H9 (cell line): ENCODE measurements around the gene EVC. TPM values are rescaled to one million over a fixed set of nuclear protein-coding genes. Genes with fewer than 3 reads are reported as not detected.

Experiments used
- DNase-seq: peaks from one replicate; pipeline ENCODE4 v3.0.0-alpha.2; 2017
- H2AFZ ChIP-seq: one replicate; pipeline ENCODE4 v1.6.1; 2013; ENCODE audit warnings: mild to moderate bottlenecking, low read length, control low read depth, moderate library complexity
- H2AK5ac ChIP-seq: 2 replicates; pipeline ENCODE4 v1.6.1; 2013; ENCODE audit warnings: low read length, control low read depth, mixed read lengths; ENCODE audit not compliant: insufficient read length
- H2BK120ac ChIP-seq: one replicate; pipeline ENCODE4 v1.6.1; 2013; ENCODE audit warnings: low read depth, mild to moderate bottlenecking, low read length, control low read depth, inconsistent platforms; ENCODE audit not compliant: poor library complexity, severe bottlenecking
- H2BK12ac ChIP-seq: 2 replicates; pipeline ENCODE4 v1.6.1; 2013; ENCODE audit warnings: low read length, control low read depth, mixed read lengths, low read depth; ENCODE audit not compliant: insufficient read length
- H2BK15ac ChIP-seq: 2 replicates; pipeline ENCODE4 v1.6.1; 2013; ENCODE audit warnings: low read depth, low read length, control low read depth
- H2BK20ac ChIP-seq: one replicate; pipeline ENCODE4 v1.6.1; 2013; ENCODE audit warnings: low read depth, mild to moderate bottlenecking, low read length, control low read depth, inconsistent platforms; ENCODE audit not compliant: poor library complexity, severe bottlenecking
- H2BK5ac ChIP-seq: 2 replicates; pipeline ENCODE4 v1.6.1; 2013; ENCODE audit warnings: low read length, control low read depth, mixed read lengths; ENCODE audit not compliant: insufficient read length
- H3K14ac ChIP-seq: 2 replicates; pipeline ENCODE4 v1.6.1; 2013; ENCODE audit warnings: low read length, control low read depth; ENCODE audit not compliant: insufficient read depth
- H3K18ac ChIP-seq: 2 replicates; pipeline ENCODE4 v1.6.1; 2013; ENCODE audit warnings: low read depth, mild to moderate bottlenecking, mixed read lengths, low read length, control low read depth; ENCODE audit not compliant: insufficient read length
- H3K23ac ChIP-seq: 2 replicates; pipeline ENCODE4 v1.6.1; 2013; ENCODE audit warnings: low read length, control low read depth, mixed read lengths, low read depth; ENCODE audit not compliant: insufficient read length
- H3K23me2 ChIP-seq: 2 replicates; pipeline ENCODE4 v1.6.1; 2013; ENCODE audit warnings: low read depth, mild to moderate bottlenecking, mixed read lengths, low read length, control low read depth; ENCODE audit not compliant: insufficient read length, poor library complexity, severe bottlenecking
- H3K27ac ChIP-seq: 2 replicates; pipeline ENCODE4 v1.5.1; 2013; ENCODE audit warnings: low read length, control low read depth, mixed read lengths, low read depth; ENCODE audit not compliant: insufficient read length
- H3K27me3 ChIP-seq: 2 replicates; pipeline ENCODE4 v1.6.1; 2013; ENCODE audit warnings: low read length, control low read depth, inconsistent platforms; ENCODE audit not compliant: insufficient read depth
- H3K4ac ChIP-seq: 2 replicates; pipeline ENCODE4 v1.6.1; 2013; ENCODE audit warnings: low read depth, mild to moderate bottlenecking, control low read depth, inconsistent platforms, low read length, moderate library complexity
- H3K4me1 ChIP-seq: 2 replicates; pipeline ENCODE4 v1.6.1; 2013; ENCODE audit warnings: low read length, control low read depth, inconsistent platforms; ENCODE audit not compliant: insufficient read depth
- H3K4me2 ChIP-seq: 2 replicates; pipeline ENCODE4 v1.6.1; 2013; ENCODE audit warnings: low read length, control low read depth, mixed read lengths; ENCODE audit not compliant: insufficient read length, insufficient read depth
- H3K56ac ChIP-seq: 2 replicates; pipeline ENCODE4 v1.6.1; 2013; ENCODE audit warnings: low read depth, mild to moderate bottlenecking, mixed read lengths, low read length, control low read depth; ENCODE audit not compliant: insufficient read length
- H3K79me1 ChIP-seq: 2 replicates; pipeline ENCODE4 v1.6.1; 2013; ENCODE audit warnings: low read depth, mild to moderate bottlenecking, moderate library complexity, low read length, control low read depth, inconsistent platforms; ENCODE audit not compliant: insufficient read depth, poor library complexity, severe bottlenecking
- H3K79me2 ChIP-seq: 2 replicates; pipeline ENCODE4 v1.6.1; 2013; ENCODE audit warnings: low read length, control low read depth, inconsistent platforms; ENCODE audit not compliant: insufficient read depth
- H3K9ac ChIP-seq: 2 replicates; pipeline ENCODE4 v1.6.1; 2013; ENCODE audit warnings: low read length, control low read depth, mixed read lengths; ENCODE audit not compliant: insufficient read length; ENCODE audit errors: extremely low read depth
- H3K9me3 ChIP-seq: one replicate; pipeline ENCODE4 v1.6.1; 2013; ENCODE audit warnings: low read depth, low read length, inconsistent platforms; ENCODE audit not compliant: control insufficient read depth
- H3T11ph ChIP-seq: one replicate; pipeline ENCODE4 v1.6.1; 2013; ENCODE audit warnings: mild to moderate bottlenecking, low read length, control low read depth, inconsistent platforms
- H4K20me1 ChIP-seq: one replicate; pipeline ENCODE4 v1.6.1; 2013; ENCODE audit not compliant: control insufficient read depth, insufficient read length, insufficient read depth
- H4K5ac ChIP-seq: 2 replicates; pipeline ENCODE4 v1.6.1; 2013; ENCODE audit warnings: low read depth, mild to moderate bottlenecking, mixed read lengths, low read length, control low read depth; ENCODE audit not compliant: insufficient read length
- H4K8ac ChIP-seq: replicated peaks from 2 replicates; pipeline ENCODE4 v1.6.1; 2013; ENCODE audit warnings: low read length, control low read depth, mixed read lengths, low read depth; ENCODE audit not compliant: insufficient read length
- H4K91ac ChIP-seq: 2 replicates; pipeline ENCODE4 v1.6.1; 2013; ENCODE audit warnings: low read depth, mild to moderate bottlenecking, moderate library complexity, mixed read lengths, low read length, control low read depth; ENCODE audit not compliant: insufficient read length
- H3K27ac Mint-ChIP-seq, 3 experiments: 2 replicates in 2 of 3; 3 replicates in 1 of 3; pipeline ENCODE4 v1.8.0; 2020 to 2021; ENCODE audit warnings: mixed read lengths in 3 of 3, mild to moderate bottlenecking in 1 of 3, moderate library complexity in 1 of 3
- H3K27me3 Mint-ChIP-seq: 2 replicates; pipeline ENCODE4 v1.8.0; 2021; ENCODE audit warnings: low read depth, mild to moderate bottlenecking, moderate library complexity, mixed read lengths
- H3K36me3 Mint-ChIP-seq, 3 experiments: 2 replicates in 2 of 3; 3 replicates in 1 of 3; pipeline ENCODE4 v1.8.0; 2020 to 2021; ENCODE audit warnings: low read depth in 3 of 3, mixed read lengths in 3 of 3; ENCODE audit not compliant: insufficient read depth in 1 of 3
- H3K4me1 Mint-ChIP-seq, 2 experiments: 2 replicates each; pipeline ENCODE4 v1.8.0; 2020; ENCODE audit warnings: mixed read lengths in 2 of 2
- H3K4me3 Mint-ChIP-seq, 2 experiments: 2 replicates in 1 of 2; 3 replicates in 1 of 2; pipeline ENCODE4 v1.8.0; 2020 to 2021; ENCODE audit warnings: mild to moderate bottlenecking in 2 of 2, mixed read lengths in 2 of 2, moderate library complexity in 1 of 2
- H3K9me3 Mint-ChIP-seq, 2 experiments: 2 replicates in 1 of 2; 3 replicates in 1 of 2; pipeline ENCODE4 v1.8.0; 2020; ENCODE audit warnings: mild to moderate bottlenecking in 2 of 2, mixed read lengths in 2 of 2, moderate library complexity in 1 of 2
- WGBS: extraction: QIAGEN DNeasy Blood & Tissue Kit; methylation state at CpG from one replicate; pipeline ENCODE4 v1.1.7; 2013; ENCODE audit warnings: missing lambda C conversion rate, low lambda C conversion rate, mixed read lengths; ENCODE audit not compliant: insufficient read length; ENCODE audit errors: extremely low coverage; 5-methylcytosine and 5-hydroxymethylcytosine counted together
- total RNA-seq: library from RNA; stranded (reverse); gene quantifications from 2 replicates; pipeline ENCODE4 v1.2.1, GENCODE V29; 2021
- TF ChIP-seq, protein P1 (sequence below): fragments of 200-600 bp; sonication (generic); conservative IDR thresholded peaks from 3 replicates; pipeline ENCODE4 v1.8.0; 2021; ENCODE audit warnings: antibody characterized with exemption, mild to moderate bottlenecking

EVC gene
- total RNA-seq, 1 experiment from 2014 or later = 10.1 TPM

DNA sequence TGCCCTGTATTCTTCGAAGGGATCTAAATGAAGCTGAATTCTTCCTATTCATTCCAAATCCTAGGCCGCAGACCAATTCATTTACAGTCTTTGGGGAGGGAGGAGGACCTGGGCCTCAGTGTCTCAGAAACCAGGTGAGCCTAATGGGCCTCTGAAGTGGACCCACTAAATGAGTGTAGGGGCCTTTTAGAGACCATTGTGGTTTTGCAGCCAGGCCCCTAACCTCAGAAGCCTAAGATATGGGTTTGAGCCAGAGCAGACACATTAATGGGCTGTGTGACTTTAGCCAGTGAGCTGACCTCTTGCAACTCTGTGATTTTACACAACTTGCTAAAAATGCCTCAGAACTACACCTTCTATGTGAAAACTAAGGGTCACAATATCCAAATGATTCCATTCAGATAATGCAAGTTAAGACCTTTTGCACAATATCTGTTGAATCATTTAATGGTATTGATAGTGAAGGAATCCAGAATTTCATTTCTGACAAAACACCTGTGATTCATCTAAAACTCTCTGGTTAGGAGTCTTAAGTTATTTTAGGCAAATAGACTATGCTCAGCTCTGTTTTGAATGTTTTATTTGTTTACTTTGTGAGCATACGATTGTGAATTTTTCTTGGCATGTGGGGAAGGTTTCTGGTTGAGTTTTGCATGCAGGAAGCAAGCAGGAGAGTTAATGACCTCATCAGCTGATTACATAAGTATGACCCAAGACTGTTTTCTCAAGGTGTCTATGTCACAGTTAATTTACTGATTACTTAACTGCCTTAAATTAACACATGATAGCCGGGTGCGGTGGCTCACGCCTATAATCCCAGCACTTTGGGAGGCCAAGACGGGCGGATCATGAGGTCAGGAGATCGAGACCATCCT, 75.0 kb downstream of the EVC start:
- H3K23ac ChIP-seq = no peak overlapping the region
- H2AFZ ChIP-seq = no peak overlapping the region
- Mint-ChIP-seq H3K27me3 (no peaks in the 10 kb centered on the region), H3K9me3 (peaks cover 0 to 3% of the 10 kb centered on the region in 2 experiments; a peak in 2 of 5 replicates), H3K4me3 (no peak overlapping the region), H3K36me3 (peaks cover 32 to 42% (median 35%) of the 10 kb centered on the region in 3 experiments), H3K4me1 (peaks cover 15 to 16% of the 10 kb centered on the region in 2 experiments; a peak in 3 of 4 replicates), H3K27ac (no peak overlapping the region)
- H2BK12ac ChIP-seq = no peak overlapping the region
- no peak overlapping the region for H3T11ph ChIP-seq
- H2BK120ac ChIP-seq = no peak overlapping the region
- no peak overlapping the region for H3K18ac ChIP-seq
- H4K91ac ChIP-seq = no peak overlapping the region
- no peaks in the 10 kb centered on the region for H3K23me2 ChIP-seq
- H2BK15ac ChIP-seq = no peak overlapping the region
- no peak overlapping the region for H3K27ac ChIP-seq
- H3K27me3 ChIP-seq = no peaks in the 10 kb centered on the region
- 0 out of 2 replicates have a peak, but pooled peaks cover 2% of the 10 kb centered on the region for H3K79me2 ChIP-seq
- H4K20me1 ChIP-seq = no peaks in the 10 kb centered on the region
- H3K9ac ChIP-seq = no peak overlapping the region
- no peak overlapping the region for H4K8ac ChIP-seq
- no peaks in the 10 kb centered on the region for H3K4me1 ChIP-seq
- no peak overlapping the region for H2BK20ac ChIP-seq
- H2AK5ac ChIP-seq = no peak overlapping the region
- no peaks in the 10 kb centered on the region for H3K79me1 ChIP-seq
- no peak overlapping the region for H3K4me2 ChIP-seq
- peak; percentile 8 for DNase-seq
- no peak overlapping the region for H3K14ac ChIP-seq
- H4K5ac ChIP-seq = no peak overlapping the region
- H3K9me3 ChIP-seq = no peaks in the 10 kb centered on the region
- H3K4ac ChIP-seq = no peak overlapping the region
- no CpG with 5 or more reads among the region's 9 CpGs for WGBS
- no peak overlapping the region for H2BK5ac ChIP-seq
- TF ChIP-seq, protein P1, sequence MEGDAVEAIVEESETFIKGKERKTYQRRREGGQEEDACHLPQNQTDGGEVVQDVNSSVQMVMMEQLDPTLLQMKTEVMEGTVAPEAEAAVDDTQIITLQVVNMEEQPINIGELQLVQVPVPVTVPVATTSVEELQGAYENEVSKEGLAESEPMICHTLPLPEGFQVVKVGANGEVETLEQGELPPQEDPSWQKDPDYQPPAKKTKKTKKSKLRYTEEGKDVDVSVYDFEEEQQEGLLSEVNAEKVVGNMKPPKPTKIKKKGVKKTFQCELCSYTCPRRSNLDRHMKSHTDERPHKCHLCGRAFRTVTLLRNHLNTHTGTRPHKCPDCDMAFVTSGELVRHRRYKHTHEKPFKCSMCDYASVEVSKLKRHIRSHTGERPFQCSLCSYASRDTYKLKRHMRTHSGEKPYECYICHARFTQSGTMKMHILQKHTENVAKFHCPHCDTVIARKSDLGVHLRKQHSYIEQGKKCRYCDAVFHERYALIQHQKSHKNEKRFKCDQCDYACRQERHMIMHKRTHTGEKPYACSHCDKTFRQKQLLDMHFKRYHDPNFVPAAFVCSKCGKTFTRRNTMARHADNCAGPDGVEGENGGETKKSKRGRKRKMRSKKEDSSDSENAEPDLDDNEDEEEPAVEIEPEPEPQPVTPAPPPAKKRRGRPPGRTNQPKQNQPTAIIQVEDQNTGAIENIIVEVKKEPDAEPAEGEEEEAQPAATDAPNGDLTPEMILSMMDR = no peak
- no peak overlapping the region for H3K56ac ChIP-seq
